Measurements from ENCODE around the gene MAB21L4.

The MAB21L4 gene

GRCh38 chr2:240876035-240876474 lies 19.9 kb downstream of the MAB21L4 start:
- no peak for DNase-seq

- DNase-seq, result no peak
Measured at GRCh38 chr2:240875228-240876034, 20.5 kb downstream of the MAB21L4 start.

- no peak for DNase-seq
Measured at GRCh38 chr2:240874715-240875227, 21.2 kb downstream of the MAB21L4 start.

DNA sequence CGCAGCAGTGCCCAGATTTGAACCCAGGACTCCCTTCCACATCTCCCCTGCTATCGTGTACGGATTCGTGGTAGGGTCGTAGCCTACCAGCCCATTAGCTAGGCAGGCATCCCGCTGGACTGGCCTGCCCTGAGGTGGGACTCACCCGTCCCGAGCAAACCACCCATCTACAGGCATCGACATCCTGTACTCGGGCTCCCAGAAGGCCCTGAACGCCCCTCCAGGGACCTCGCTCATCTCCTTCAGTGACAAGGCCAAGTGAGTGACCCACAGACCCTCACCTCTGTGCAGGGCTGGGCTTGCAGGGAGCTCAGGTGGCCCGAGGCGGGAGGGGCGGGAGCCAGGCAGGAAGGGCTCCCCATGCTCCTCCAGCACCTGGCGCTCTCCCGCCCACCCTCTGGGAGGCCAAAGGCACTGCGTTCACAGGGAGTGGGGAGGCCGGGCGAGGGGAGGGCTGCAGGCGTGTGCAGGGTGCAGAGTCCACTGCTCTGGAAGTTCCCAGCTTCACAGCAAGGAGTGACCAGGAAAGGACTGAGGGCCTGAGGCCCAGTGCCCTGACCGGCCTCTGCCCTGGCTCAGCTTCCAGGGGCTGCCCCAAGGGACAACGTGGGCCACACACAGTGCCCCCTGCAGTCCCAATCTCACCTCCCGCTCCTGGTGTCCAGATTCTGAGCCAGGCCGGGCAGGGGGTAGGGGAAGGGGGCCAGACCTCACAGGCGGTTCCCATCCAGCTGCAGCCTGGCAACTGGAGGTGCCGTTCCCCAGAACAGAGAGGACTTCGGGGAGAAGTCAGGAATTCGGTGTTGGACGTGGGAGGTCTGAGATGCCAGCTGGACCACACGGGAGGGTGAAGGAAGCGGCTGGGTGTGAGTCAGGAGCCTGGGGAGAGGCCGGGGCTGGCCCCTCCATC lies 21.9 kb downstream of the MAB21L4 start:
- no peak for DNase-seq

DNA sequence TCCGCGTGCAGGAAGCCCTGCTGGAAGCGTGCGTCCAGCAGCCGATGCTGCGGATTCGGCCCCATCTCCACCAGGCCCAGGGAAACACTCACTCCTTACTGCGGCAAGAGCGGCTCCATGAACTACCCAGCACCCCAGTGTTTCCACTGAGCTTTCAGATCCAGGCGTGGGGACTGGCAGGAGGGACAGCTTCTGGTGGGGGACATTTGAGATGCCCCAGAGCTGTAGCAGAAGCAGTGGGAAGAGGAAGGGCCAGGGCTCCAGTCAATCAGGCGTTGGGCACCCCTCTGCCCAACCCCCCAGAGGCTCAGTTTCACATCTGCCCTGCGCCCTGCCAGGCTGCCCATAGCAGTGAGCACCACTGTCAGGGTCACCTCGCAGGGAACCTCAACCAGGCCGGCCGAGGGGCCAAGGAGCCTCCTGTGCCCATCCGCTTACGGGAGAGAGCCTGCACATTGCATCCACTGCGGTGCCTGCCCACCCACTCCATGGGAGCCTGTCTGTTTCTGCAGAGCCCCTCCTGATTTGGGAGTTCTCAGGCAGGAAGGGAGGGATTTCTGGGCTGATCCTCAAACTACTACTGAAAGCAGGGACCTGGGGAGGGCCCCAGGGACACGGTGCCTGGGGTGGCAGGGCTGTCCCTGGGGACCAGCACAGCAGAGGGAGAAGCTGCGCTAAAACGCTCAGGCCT lies 22.7 kb downstream of the MAB21L4 start:
- DNase-seq, result no peak

- no peak for DNase-seq
Measured at GRCh38 chr2:240872317-240873097, 23.4 kb downstream of the MAB21L4 start.

- no peak for DNase-seq
Measured at GRCh38 chr2:240871071-240871958, 24.6 kb downstream of the MAB21L4 start.

DNA sequence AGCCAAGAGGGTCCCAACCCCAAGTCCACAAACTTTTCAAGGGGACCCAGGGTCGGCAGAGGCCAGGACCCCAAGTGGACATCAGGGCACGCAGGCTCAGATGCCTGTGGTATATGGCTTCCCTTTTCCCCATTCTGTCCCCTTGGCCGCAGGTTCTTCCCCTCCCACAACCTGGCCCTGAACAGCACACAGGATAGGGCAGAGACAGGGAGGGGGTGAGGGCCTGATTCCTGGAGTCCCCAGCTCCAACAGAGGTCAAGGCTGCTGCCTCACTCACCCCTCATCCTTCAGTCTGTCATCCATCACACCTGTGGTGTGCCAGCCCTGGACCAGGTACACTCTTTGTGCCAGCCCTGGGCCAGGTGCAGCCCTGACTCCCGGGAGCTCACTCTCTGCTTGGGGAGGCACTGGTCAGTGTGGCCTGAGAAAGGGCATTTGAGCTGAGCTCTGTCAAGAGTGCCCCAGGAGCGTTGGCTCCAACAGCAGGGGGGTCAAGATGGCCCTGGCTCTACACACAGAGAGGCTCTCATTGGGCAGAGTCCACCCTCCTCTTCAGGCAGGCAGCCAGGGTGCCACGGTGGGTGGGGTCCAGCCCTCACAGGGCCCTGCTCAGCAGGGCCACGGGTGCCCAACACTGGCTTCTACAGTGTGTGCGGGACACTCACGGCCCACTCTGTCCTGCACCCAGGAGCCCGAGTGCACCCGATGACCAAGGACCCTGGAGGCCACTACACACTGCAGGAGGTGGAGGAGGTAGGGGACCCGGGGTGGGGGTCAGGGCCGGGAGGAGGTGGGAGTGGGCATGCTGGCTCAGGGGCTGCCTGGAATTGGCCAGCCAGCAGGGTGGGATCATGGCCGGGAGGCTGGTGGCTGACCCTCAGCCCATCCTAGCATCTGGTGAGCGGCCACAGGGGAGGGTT lies 25.7 kb downstream of the MAB21L4 start:
- DNase-seq, result no peak

GRCh38 chr2:240869109-240869955 lies 26.6 kb downstream of the MAB21L4 start:
- no peak for DNase-seq

DNA sequence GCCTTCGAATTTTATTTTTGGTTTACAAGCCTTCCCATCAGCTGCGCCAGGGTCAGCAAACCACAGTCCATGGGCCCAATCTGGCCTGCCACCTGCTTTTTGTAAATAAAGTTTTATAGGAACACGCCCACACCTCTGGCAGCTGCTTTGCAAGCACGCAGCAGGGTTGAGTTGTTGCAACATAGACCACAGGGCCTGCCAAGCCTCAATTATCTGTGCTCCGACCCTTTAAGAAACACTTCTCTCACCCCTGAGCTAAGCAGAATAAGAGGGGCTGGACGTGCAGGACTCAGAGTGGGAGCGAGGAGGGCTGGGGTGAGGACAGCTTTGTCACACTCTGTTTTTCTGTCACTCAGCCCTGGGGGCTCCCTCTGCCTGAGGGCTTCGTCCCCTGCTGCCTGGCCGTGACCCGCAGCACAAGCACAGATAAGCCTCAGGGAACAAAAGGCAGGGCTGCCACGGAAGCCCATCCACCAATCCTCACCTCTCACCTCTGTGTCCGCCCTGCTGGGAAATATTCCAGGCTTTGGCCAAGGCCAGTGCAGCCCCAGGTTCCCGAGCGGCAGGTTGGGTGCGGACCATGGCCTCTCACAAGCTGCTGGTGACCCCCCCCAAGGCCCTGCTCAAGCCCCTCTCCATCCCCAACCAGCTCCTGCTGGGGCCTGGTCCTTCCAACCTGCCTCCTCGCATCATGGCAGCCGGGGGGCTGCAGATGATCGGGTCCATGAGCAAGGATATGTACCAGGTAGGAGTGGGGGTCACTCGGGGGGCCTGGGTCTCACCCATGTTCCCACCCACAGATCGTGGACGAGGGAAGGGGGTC lies 27.5 kb downstream of the MAB21L4 start, which contains the start of gene AGXT:
Gene AGXT (plus strand): TSS at position 539 of the 823 bp plus-strand sequence. CDS start 42 bp downstream, at position 581.
- DNase-seq, result no peak

GRCh38 chr2:240865391-240865790 lies 30.6 kb downstream of the MAB21L4 start:
- DNase-seq, result no peak

GRCh38 chr2:240864475-240864874 lies 31.5 kb downstream of the MAB21L4 start:
- DNase-seq, result no peak

GRCh38 chr2:240861547-240861946 lies 34.4 kb downstream of the MAB21L4 start:
- no peak for DNase-seq

- no peak for DNase-seq
Measured at GRCh38 chr2:240858871-240859270, 37.1 kb downstream of the MAB21L4 start.

DNA sequence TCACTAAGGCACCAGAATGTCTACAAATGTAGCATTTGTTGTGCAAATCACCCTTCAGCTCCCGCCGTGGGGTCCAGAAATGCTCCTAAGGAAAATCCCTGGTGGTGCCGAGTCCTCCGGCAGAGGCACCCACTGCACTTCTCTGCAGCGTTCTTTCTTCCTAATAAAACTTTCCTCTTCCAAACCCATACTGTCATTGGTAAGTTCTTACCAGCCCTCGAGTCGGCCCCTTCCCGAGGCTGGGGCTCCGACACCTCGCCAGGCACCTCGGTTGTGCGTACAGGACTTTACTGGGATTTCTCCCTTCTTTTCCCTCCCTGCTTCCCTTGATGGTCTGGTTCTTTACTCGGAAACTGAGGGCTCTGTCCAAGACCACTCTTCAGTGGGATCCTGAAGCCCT lies 37.6 kb downstream of the MAB21L4 start:
- no peak for DNase-seq

- no peak for DNase-seq
Measured at GRCh38 chr2:240857039-240858008, 38.6 kb downstream of the MAB21L4 start.

Data from CD4-positive, alpha-beta T cell treated with Interleukin-21 for 1 hour (primary cell).